Nephron (organoid): ENCODE data around the gene ERMN.

Experiments used
- H3K27ac Mint-ChIP-seq, 3 experiments: 2 replicates each; pipeline ENCODE4 v1.8.0; 2020; ENCODE audit warnings: mixed read lengths in 3 of 3, mild to moderate bottlenecking in 2 of 3, moderate library complexity in 1 of 3
- H3K27me3 Mint-ChIP-seq: 2 replicates; pipeline ENCODE4 v1.8.0; 2021; ENCODE audit warnings: low read depth, mild to moderate bottlenecking, moderate library complexity, mixed read lengths
- H3K36me3 Mint-ChIP-seq: 2 replicates; pipeline ENCODE4 v1.8.0; 2020; ENCODE audit warnings: low read depth, mixed read lengths
- H3K4me1 Mint-ChIP-seq: 2 replicates; pipeline ENCODE4 v1.8.0; 2020; ENCODE audit warnings: mixed read lengths
- H3K4me3 Mint-ChIP-seq, 3 experiments: 2 replicates each; pipeline ENCODE4 v1.8.0; 2020; ENCODE audit warnings: mild to moderate bottlenecking in 3 of 3, mixed read lengths in 3 of 3, moderate library complexity in 2 of 3
- H3K9me3 Mint-ChIP-seq: 2 replicates; pipeline ENCODE4 v1.8.0; 2020; ENCODE audit warnings: mixed read lengths
- TF ChIP-seq, protein P1 (sequence below), 3 experiments: fragments of 200-600 bp; sonication (generic); IDR thresholded peaks; one replicate each; pipeline ENCODE4 v1.5.0; 2021; ENCODE audit warnings: antibody characterized with exemption in 3 of 3; ENCODE audit not compliant: unreplicated experiment in 3 of 3

Gene ERMN

DNA sequence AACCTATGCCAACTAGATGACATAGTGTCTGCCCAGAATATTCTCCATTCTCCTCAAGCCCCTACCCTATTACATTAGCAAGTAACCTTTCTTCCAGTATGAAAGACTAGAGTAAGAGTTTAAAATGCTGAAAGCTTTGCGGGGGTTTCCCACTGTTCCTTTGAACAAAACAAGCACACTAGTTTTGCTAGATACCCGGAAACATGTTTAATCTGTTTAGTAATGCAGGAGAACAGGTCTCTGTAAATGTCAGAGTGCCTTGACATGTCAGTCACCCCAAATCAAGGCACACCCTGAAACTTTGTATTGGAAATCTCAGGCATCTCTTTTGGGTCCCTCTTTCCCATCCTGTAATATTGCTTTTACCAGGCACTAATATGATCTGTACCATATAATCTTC is 56.6 kb downstream of the ERMN start:
- Mint-ChIP-seq H3K27me3 (no peaks in the 10 kb centered on the region), H3K4me1 (peaks cover 7% of the 10 kb centered on the region), H3K36me3 (no peaks in the 10 kb centered on the region), H3K4me3 (no peak overlapping the region), H3K9me3 (no peaks in the 10 kb centered on the region), H3K27ac (no peak overlapping the region)
- TF ChIP-seq, protein P1, sequence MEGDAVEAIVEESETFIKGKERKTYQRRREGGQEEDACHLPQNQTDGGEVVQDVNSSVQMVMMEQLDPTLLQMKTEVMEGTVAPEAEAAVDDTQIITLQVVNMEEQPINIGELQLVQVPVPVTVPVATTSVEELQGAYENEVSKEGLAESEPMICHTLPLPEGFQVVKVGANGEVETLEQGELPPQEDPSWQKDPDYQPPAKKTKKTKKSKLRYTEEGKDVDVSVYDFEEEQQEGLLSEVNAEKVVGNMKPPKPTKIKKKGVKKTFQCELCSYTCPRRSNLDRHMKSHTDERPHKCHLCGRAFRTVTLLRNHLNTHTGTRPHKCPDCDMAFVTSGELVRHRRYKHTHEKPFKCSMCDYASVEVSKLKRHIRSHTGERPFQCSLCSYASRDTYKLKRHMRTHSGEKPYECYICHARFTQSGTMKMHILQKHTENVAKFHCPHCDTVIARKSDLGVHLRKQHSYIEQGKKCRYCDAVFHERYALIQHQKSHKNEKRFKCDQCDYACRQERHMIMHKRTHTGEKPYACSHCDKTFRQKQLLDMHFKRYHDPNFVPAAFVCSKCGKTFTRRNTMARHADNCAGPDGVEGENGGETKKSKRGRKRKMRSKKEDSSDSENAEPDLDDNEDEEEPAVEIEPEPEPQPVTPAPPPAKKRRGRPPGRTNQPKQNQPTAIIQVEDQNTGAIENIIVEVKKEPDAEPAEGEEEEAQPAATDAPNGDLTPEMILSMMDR (IDR thresholded peaks at IDR 0.05; ENCODE audit: unreplicated experiment in 3 of 3), result no peak
